ENCODE data around the gene PDLIM1.

The PDLIM1 gene

DNA sequence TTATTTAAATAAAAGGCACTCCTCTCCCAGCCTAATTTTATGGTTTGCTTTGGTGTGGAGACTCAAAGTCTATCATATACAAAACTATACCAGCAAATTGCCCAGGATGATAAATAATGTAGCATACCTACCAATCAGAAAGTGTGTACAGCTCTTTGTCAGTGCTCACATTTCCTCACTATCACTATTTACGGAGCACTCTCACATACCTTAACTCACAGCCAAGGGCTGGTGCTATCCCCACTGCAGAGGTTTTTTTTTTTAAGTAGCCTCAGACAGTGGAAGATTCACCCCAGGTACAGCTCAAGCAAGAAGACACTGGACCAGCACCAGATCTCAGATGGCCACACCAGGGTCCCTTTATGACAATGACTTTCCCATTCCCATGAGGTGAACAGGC, 2.5 kb downstream of the PDLIM1 start:
- no peak for DNase-seq (ENCODE audit: low read depth)

DNA sequence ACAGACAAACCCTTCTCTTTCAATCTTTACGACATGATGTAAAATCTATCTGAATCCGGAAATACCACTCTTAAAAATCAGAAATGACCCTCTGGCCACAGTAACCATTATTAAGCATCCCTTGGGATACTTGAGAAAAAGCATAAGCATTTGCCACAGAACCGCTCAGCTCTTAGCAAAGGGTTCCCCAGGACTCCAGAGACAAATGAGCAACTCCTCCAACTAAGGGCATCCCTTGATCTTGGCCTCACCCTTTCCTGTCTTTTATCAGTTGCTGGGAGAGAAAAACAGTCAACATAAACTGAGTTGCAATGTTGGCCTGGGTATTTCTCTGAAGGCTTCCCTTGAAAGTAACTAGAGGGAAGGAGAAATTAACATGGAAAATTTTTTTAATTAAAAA, 3.5 kb downstream of the PDLIM1 start:
- no peak for DNase-seq (ENCODE audit: low read depth)

DNA sequence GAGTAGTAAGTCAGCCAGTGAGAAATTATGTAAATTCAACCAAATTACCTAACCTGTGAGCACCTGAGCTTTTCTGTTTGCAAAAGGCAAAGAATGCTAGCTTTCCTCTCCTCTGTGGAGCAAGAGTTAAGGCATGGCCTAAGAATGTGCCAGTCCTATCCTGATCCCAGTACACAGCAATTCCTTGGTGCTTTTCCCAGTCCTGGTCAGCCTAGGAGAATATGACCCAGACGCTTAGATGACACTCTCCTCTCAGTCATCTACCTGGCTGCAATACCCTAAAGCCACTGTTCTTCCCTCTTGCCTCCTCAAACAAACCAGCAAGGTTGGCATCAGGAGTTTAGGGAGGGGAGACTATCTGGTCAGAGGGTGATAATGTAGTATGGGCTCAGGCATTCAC, 4.1 kb downstream of the PDLIM1 start:
- DNase-seq (ENCODE audit: low read depth) = no peak

DNA sequence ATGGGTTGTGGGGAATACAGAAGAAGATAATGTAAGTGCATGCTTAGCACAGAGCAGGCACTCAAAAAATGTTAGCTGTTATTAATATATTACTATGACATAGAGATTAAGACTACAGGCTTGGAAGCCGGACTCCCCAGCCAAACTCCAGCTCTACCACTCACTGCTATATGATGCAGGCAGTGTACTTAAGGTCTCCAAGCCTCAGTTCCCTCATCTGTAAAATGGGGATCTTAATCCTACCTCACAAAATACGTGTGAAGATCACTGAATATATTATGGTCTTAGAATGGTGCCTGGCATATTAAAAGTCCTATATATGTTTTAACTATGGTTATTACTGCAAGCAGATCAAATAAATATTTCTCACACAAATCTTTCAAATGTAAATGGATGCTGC, 5.2 kb downstream of the PDLIM1 start:
- no peak for DNase-seq (ENCODE audit: low read depth)

DNA sequence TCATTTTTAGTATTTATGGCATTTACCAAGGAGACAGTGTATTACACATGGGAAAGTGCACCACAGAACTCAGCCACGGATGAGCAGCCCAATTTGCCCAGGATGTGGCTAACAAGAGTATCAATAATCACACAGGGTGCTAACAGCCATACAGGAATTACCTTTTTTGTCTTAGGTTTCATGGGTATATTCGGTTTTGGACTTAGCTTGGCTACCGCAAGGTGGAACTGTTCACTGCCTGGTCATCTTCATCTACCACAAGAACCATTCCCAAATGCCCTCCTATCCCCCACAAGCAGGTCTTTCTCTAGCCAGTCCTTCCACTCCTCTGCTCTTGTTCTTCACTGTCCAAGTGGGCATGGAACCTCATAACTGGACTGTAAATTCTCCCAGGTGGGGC, 6.0 kb downstream of the PDLIM1 start:
- no peak for DNase-seq (ENCODE audit: low read depth)

DNA sequence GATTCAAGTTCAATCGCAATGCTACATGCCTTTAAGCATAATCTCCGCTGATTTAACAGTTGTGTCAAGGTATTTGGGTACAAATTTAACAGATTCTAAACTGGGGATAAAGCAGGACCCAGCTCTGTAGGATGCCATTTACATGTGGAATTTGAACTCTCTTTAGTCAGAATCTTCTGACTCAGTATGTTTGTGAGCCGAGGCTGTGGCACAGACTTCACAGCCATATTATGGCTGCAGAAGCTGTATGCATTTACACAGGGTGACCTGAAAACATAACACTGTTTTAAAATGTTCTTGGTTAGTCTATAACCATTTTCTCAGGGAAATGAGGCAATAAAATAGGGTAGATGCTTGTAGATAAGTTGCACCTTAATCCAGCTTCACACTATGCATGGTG, 8.7 kb downstream of the PDLIM1 start:
- DNase-seq (ENCODE audit: low read depth) = no peak

DNA sequence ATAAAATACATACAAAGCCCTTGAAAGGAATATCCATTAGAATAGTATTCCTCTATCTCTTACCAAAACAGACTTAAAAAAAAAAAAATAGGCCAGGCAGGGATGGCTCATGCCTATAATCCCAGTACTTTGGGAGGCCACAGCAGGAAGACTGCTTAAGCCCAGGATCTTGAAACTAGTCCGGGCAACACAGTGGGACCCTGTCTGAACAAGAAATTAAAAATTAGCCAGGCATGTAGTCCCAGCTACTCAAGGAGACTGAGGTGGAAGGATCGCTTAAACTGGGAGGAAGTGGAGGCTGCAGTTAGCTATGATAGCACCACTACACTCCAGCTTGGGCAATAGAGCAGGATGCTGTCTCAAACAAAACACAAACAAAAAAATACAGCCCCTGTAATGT, 9.6 kb downstream of the PDLIM1 start:
- DNase-seq (ENCODE audit: low read depth) = no peak

DNA sequence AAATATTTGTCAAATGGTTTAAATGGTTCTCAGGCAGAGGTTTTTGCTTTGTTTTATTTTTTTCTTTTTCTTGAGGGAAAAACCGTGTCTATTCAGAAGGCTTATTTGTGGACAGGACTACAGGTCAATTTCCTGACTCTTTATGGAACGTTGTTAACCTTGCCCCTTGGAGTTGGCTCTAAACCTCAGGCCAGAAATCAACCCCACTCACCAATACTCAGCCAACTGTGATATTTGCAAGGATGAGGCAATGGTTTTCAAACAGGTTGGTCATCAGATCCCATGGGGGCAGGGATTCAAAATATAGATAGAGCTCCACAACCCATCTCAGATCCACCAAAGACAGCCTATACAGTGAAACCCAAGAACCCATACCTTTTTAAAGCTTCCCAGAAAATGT, 10.2 kb downstream of the PDLIM1 start:
- no peak for DNase-seq (ENCODE audit: low read depth)

DNA sequence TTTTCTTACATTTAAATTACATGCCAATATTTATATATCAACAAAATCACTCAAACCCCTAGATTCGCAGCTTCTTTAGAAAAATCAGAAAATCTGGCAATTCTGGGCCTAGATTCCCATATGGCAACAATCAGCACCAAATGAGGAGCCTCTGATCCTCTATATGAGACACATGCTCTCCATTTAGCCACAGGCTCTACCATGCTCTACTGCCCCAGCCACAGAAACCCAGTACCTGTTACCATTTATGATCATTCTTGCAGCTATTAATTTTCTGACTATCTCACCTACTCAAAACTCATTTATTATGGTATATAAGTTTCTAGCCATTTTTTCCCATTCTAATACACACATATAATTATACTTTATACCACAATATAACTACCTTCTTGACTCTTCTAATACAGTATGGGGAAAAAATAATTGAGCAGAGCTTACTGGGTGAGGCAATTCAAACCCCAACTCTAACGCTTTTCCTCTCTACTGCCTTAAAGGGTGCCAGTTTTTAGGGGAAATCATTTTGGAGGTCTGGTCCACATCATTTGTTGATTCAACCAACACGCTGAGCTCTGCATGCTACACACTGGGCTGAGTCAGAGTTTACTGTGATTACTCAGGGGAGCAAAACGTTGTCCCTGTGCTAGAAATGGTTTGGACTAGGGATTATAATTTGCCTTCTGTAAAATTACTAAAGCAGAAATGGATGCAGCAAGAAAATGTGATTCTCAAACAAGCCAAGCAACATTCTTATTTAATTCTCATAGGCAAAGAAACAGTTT, 11.6 kb downstream of the PDLIM1 start:
- no peak for DNase-seq (ENCODE audit: low read depth)

DNA sequence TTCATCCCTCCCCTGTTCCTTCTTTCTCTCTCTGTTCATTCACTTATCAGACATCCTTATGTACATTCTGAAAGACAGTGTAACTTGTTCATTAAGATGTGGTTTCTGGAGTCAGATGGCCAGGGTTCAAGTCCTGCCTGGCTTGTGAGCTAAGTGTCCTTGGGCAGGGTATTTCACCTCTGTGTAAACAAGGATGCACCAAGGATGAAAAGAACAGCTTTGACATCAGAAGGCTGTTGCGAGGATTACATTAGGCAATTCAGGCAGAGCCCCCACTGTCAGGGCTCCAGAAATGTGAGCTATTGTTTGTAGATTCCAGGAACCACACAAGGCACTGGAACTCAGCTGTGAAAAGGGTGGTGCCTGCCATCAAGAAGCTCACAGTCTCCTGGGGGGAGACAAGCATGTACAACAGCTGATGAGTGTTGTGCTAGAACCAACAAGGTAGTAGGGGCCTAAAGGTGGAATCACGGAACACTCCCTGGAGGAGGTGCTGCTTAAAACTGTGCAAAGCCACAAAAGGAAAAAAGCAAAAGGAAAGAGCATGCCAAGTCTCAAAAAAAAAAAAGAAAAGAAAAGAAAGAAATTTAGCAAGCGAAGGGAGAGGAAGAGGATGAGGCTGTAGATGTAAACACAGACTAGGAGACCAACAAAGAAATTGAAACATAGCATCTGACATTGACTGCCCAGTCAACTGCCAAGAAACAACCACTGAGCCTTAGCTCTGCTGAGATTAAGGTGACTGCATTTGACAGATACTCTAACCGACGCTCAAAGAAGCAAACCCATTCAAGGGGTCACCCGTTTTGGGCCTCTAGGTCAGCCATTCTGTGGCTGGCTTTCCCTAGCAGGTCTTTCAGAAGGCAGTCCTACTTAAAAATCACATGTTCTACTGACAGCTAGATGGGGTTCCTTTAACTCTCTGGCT, 12.5 kb downstream of the PDLIM1 start:
- no peak for DNase-seq (ENCODE audit: low read depth)

DNA sequence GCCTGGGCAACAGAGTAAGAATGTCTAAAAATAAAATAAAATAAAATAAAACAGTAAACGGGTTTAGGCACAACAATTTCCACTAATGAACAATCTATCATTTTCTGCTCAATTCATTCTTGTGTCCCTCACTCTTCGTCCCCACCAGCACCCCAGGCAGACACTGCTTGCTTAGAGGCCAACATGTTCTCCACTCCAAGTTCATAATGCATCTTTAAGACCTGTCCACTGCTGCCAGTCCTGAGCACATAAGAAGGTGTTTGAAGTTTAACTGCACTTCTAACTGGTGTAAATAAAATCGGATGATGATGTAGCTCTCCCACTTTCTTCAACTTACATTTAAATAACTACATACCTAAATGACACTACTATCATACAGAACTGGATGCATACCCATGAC, 13.2 kb downstream of the PDLIM1 start:
- no peak for DNase-seq (ENCODE audit: low read depth)

DNA sequence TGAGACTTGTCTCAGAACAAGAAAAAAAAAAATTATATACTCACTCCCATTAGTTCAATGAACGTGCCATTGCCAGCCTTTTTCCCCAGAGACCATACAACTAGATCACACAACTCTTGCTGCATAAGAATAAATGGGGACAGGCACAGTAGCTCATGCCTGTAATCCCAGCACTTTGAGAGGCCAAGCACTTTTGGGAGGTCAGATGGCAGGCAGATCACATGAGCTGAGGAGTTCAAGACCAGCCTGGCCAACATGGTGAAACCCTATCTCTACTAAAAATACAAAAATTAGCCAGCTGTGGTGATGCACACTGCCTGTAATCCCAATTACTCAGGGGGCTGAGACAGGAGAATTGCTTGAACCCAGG, 13.6 kb downstream of the PDLIM1 start:
- no peak for DNase-seq (ENCODE audit: low read depth)

DNA sequence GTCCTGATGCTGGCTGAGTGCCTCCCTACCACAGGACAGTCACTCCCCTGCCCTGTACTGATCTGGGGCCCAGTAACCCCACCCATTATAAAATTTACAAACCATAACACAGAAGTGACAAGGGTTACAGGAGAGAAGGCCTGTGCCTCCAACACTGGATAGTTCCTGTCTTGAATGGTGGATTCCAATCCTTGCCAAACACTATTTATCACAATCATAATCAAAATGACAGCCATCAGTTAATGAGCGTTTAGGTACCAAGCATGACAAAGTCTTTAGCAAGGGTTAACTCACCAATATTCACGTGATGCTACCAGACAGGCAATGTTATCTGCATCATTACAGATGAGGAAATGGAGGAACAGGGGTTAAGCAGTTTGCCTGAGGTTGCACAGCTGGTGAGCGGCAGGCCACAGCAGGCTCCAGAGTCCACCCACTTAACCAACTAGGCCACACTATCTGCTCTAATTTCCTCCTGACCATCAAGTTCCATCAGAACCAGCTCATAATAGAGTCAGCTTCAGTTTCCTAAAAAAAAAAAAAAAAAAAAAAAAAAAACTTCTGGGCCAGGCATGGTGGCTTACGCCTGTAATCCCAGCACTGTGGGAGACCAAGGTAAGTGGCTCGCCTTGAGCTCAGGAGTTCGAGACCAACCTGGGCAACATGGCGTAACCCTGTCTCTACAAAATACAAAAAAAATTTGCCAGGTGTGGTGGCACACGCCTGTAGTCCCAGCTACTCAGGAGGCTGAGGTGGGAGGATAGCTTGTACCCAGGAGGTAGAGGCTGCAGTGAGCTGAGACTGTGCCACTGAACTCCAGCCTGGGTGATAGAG, 14.2 kb downstream of the PDLIM1 start:
- DNase-seq (ENCODE audit: low read depth) = no peak

DNA sequence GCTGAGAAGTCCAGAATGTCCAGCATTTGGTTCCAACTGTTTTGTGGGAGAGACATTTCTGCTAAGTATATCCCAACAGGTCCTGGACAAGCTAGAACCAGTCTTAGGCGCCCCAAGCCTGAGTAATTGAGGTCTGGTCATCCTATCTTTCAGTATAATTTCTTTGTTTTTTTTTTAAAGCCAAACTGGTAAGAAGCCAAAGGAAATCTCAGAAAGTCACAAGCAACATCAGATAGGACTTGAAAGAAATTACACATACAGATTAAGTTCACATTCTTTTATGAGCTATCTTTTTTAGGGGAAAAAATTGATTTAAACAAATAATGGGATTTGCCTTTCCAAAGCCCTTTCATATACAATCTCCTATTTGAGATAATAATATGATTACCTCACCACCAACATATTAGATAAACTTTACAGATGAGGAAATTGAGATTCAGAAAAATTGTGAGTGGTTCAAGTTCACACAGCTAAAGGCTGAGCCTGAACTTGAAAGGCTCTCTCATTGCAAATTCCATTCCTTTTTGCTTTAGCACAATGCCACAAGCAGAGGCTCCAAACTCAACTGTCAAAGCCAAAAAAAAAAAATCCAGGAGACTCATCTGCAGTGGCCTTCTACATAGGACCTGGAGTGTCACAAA, 15.0 kb downstream of the PDLIM1 start:
- no peak for DNase-seq (ENCODE audit: low read depth)

DNA sequence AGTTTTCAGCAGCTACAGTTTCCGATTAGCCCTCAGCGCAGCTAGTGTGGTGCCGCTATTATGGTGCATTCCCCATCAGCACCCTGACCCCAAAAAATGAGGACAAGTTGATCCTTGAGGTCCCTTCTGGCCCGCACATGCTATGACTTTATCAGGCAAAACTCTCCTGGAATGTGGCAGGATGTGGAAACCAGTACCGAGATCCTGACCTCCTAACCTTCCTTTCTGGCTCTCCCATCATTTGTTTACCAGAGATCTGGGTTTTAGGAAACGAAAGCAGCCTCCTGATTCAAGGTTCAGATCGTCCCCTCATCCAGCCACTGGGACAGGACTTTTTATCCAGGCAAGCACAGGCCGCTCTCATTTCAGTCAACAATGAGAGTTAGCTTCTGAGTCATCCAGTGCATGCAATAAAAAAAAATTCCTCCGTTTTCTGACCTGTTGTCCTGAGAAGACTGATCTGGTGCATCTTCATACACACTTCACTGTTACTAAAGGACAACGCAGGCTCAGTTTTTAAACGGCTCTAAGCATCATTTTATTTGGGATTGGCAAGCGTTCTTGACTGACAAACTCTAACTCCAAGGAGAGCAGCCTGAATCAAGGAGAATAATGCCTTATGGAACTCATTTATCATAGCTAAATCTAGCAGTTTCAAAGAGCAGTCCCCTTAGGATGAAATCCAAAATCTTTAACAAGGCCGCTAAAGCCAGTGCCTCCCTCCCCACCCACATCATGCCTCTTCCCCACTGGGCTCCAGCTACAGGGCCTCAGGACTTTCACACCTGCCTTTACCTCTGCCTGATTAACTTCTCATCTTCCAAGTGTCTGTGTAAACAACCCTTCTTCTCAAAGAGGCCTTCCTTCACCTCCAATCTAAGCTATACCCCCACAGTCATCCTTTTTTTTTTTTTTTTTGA, 17.1 kb downstream of the PDLIM1 start:
- no peak for DNase-seq (ENCODE audit: low read depth)

DNA sequence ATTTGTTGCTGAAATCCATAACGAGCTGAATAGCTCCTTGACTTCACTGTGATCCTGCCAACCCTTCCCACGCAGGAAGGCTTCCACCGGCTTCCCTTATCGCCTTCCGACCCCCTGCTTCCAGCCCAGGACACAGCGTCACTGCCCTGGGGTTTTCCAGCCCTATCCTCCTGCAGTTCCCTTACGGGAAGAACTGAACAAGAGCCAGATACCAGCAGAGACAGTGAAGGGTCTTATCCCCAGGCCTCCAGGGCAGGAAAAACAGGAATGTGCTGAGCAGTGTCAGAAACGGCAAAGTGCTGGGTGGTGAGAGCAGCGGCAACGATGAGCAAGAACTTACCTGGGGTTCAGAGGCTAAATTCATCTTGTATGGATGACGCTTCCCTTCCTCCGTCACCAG, 22.4 kb downstream of the PDLIM1 start:
- DNase-seq (ENCODE audit: low read depth) = no peak

DNA sequence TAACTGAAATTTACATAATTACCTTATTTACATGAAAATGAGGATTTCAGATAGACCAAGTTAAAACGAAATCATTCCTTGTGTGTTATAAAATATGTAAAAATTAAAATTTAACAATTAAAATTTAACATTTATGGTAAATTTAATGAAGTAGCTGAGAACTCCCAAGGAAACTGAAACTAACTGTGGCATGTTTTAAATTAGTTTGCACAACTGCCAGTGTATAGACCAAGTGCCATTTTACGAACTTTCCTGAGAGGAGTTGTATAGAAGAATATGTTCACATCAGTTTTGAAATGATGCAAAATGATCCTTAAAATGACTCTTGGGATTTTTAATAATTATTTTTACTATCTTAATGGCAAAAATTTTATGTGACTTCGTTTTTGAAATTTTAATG, 23.6 kb downstream of the PDLIM1 start:
- DNase-seq (ENCODE audit: low read depth) = no peak

DNA sequence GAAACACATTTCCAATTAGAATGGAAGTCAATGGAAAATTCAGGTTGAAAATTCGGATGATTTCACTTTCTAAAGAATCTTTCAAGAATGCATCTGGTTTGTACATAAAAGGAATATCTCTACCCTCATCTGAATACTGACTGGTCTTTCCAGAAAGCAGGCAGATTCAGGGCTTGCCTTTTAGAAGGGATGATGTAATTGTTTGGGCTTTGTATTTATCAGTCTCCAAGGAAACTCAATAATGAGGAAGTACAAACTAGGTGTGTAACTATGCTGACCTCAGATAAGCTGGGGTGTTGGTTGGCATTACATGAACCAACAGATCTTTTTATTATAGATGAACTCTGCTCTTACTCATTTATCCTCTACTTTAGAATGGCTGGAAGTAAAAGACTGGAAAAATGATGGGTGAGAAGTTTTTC, 24.1 kb downstream of the PDLIM1 start:
- DNase-seq (ENCODE audit: low read depth) = no peak

DNA sequence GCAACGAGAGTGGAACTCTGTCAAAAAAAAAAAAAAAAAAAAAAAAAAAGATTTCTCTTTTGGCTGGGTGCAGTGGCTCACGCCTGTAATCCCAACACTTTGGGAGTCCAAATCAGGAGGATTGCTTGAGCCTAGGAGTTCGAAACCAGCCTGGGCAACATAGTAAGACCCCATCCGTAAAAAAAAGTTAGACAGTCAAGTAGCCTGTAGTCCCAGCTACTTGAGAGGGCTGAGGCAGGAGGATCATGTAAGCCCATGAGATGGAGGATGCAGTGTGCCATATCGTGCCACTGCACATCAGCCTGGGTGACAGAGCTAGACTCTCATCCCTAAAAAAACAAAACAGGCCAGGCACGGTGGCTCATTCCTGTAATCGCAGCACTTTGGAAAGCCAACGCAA, 25.2 kb downstream of the PDLIM1 start:
- DNase-seq (ENCODE audit: low read depth) = no peak

DNA sequence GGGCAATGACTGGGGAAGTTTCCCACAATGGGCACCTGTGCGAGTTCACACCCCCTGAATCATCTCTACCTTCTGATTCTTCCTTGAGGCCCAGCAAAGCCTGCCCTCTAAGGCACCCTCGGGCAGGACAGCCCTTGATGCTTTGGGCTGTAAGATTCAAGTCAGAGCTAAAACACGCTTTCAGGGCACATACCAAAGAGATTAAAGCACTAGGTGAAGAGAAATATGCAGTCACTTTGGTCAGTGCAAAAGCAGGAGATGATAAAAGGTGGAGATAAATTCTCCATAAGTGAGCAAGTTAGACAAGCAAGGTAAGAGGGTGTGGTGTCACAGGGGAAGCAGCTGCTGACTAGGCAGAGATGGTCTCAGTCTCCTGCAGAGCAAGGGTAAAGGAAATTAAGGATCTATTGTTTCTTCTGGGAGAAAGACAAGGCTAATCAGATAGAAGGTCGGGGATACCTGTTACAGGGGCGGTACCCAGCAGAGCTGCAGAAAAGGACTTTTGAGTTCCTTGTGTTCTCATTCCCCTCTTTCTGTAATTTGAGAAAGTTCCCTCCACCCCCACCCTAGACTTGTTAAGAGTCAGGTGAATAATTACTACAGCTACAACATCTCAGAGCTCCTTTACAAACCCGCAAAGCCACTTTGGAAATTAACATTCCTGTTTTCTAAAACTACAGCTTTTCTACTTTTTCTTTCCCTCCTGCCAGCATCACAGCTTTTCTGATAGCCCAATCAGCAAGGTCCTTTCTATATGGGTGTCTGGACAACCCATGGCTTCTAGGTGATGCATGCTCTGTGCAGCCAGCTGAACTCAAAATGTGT, 26.4 kb downstream of the PDLIM1 start:
- DNase-seq (ENCODE audit: low read depth) = no peak
